ENCODE measurements around the gene ZNF557. TPM values are rescaled to one million over a fixed set of nuclear protein-coding genes. Genes with fewer than 3 reads are reported as not detected.
A peak's percentile ranks its signal among the peaks of the same experiment; 100 is the strongest.
"Not testable (repeated sequence)": the region's sequence is repeated elsewhere in the genome, so short reads cannot be mapped to it uniquely, and the experiment has no call there.

ZNF557 gene
- total RNA-seq (2021) = 2.6 and 3.9 TPM in 2 replicates
- Bru-seq, nascent RNA = percentile 65 among the genes with signal in this experiment
- BruChase-seq, experiment 1, labeled RNA remaining after a 2-hour chase = percentile 52 among the genes with signal in this experiment
- percentile 61 among the genes with signal in this experiment for BruChase-seq, experiment 2, labeled RNA remaining after a 6-hour chase
- long read RNA-seq, partial matches to known transcripts = 0 of 5 reads
- long read RNA-seq, other reads (novel, unspliced or antisense) = 1 of 5 reads

GRCh38 chr19:7069042-7069903 lies at the start of gene ZNF557:
ZNF557 (plus strand) TSS chr19:7069703; CDS start chr19:7075075, 5,372 bp downstream.
- no peaks in the 10 kb centered on the region for H3K9me2 ChIP-seq (ENCODE audit: insufficient read depth)
- no peaks in the 10 kb centered on the region for H3F3A ChIP-seq (ENCODE audit: insufficient read depth, low read depth)
- peak within 1 kb of the TSS; percentile 82 for H3K4me2 ChIP-seq
- CTCF ChIA-PET = no interaction called here
- TF ChIP-seq EZH2 (IDR thresholded peaks at IDR 0.05; ENCODE audit: low read depth) = no peak
- no peak for TF ChIP-seq CTCF (conservative IDR thresholded peaks at IDR 0.05)
- DNase-seq = peak; percentile 77 to 94
- no peaks in the 10 kb centered on the region for H3K9me3 ChIP-seq (ENCODE audit: insufficient read depth, low read depth)
- peaks cover 12% of the 10 kb centered on the region for H3K79me2 ChIP-seq (ENCODE audit: low read depth)
- POLR2A ChIA-PET (ENCODE audit: unreplicated experiment) = interaction anchor here (0.6 to 0.8 kb wide), 6 partner anchors 392 to 851 kb away, joined by 4 to 15 read pairs (median 4); no protein-coding TSS in a partner anchor
- no peak within 1 kb of the TSS for H3K27ac ChIP-seq
- BruUV-seq (replicated peaks) = no TSS peak
- H2AFZ ChIP-seq = peak within 1 kb of the TSS; percentile 96
- H3K27me3 ChIP-seq (ENCODE audit: insufficient read depth, low read depth) = no peaks in the 10 kb centered on the region
- intact Hi-C loops (cut with micrococcal nuclease; ENCODE audit: unreplicated experiment) = no loop called here
- no peaks in the 10 kb centered on the region for H3K4me1 ChIP-seq (replicated peaks; ENCODE audit: insufficient read depth)
- H3K4me3 ChIP-seq = peak within 1 kb of the TSS; percentile 94
- peaks cover 13% of the 10 kb centered on the region for H3K36me3 ChIP-seq (ENCODE audit: low read depth)
- H4K20me1 ChIP-seq (ENCODE audit: insufficient read depth) = no peaks in the 10 kb centered on the region

- H3K27me3 ChIP-seq (ENCODE audit: insufficient read depth, low read depth) = peaks cover 18% of the 10 kb centered on the region
- H3K4me3 ChIP-seq; H3K9me2 ChIP-seq (ENCODE audit: insufficient read depth); H3K79me2 ChIP-seq (ENCODE audit: low read depth); H2AFZ ChIP-seq; H3K36me3 ChIP-seq (ENCODE audit: low read depth); BruUV-seq (replicated peaks); CTCF ChIA-PET; H3F3A ChIP-seq (ENCODE audit: insufficient read depth, low read depth); POLR2A ChIA-PET (ENCODE audit: unreplicated experiment); H3K4me1 ChIP-seq (replicated peaks; ENCODE audit: insufficient read depth); H3K27ac ChIP-seq; H3K9me3 ChIP-seq (ENCODE audit: insufficient read depth, low read depth); H4K20me1 ChIP-seq (ENCODE audit: insufficient read depth); DNase-seq; intact Hi-C loops (cut with micrococcal nuclease; ENCODE audit: unreplicated experiment); H3K4me2 ChIP-seq: not testable (repeated sequence)
These were observed 48.2 kb upstream of the ZNF557 start, which contains the start of gene MBD3L2B for GRCh38 chr19:7021331-7021730. MBD3L2B (minus strand) TSS chr19:7021431; CDS start chr19:7021397, 34 bp downstream.

DNA sequence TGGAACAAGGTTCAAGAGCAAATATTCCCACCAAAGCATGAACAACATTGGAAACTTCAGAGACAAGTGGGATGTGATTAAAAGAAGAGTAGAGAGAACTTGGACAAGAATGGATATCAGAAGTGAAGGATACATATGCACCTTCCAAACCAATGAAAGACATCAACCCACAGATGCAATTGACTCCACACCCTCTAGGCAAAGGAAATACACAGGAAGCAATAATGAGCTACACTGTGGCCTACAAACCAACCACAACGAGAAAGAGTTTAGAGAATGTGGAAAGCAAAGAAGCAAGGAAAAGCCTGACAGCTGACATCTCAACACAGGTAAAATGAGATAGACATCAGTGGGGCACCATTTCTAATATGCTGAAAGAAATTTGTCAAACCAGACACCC lies 40.7 kb upstream of the ZNF557 start:
- H2AFZ ChIP-seq; H3K27ac ChIP-seq; H3K9me2 ChIP-seq (ENCODE audit: insufficient read depth); POLR2A ChIA-PET (ENCODE audit: unreplicated experiment); H3K4me1 ChIP-seq (replicated peaks; ENCODE audit: insufficient read depth); H4K20me1 ChIP-seq (ENCODE audit: insufficient read depth); H3K36me3 ChIP-seq (ENCODE audit: low read depth); H3K9me3 ChIP-seq (ENCODE audit: insufficient read depth, low read depth); intact Hi-C loops (cut with micrococcal nuclease; ENCODE audit: unreplicated experiment); BruUV-seq (replicated peaks); H3K4me2 ChIP-seq; H3F3A ChIP-seq (ENCODE audit: insufficient read depth, low read depth); H3K79me2 ChIP-seq (ENCODE audit: low read depth); CTCF ChIA-PET; H3K4me3 ChIP-seq; H3K27me3 ChIP-seq (ENCODE audit: insufficient read depth, low read depth); DNase-seq: not testable (repeated sequence)

- H3K4me1 ChIP-seq (replicated peaks; ENCODE audit: insufficient read depth); H3K9me3 ChIP-seq (ENCODE audit: insufficient read depth, low read depth); H3K27me3 ChIP-seq (ENCODE audit: insufficient read depth, low read depth); H3K27ac ChIP-seq; intact Hi-C loops (cut with micrococcal nuclease; ENCODE audit: unreplicated experiment); DNase-seq; CTCF ChIA-PET; POLR2A ChIA-PET (ENCODE audit: unreplicated experiment); H3K4me2 ChIP-seq; H3K4me3 ChIP-seq; H3K9me2 ChIP-seq (ENCODE audit: insufficient read depth); H2AFZ ChIP-seq; BruUV-seq (replicated peaks); H3K36me3 ChIP-seq (ENCODE audit: low read depth); H3F3A ChIP-seq (ENCODE audit: insufficient read depth, low read depth); H4K20me1 ChIP-seq (ENCODE audit: insufficient read depth); H3K79me2 ChIP-seq (ENCODE audit: low read depth): not testable (repeated sequence)
These were observed 39.2 kb upstream of the ZNF557 start, which contains the start of gene MBD3L5 for GRCh38 chr19:7030278-7030677. MBD3L5 (plus strand) TSS chr19:7030578; CDS start chr19:7030612, 34 bp downstream.

- H3K4me3 ChIP-seq; H3K36me3 ChIP-seq (ENCODE audit: low read depth); H3K27ac ChIP-seq; H3F3A ChIP-seq (ENCODE audit: insufficient read depth, low read depth); CTCF ChIA-PET; H3K4me2 ChIP-seq; H3K79me2 ChIP-seq (ENCODE audit: low read depth); DNase-seq; H2AFZ ChIP-seq; BruUV-seq (replicated peaks); H4K20me1 ChIP-seq (ENCODE audit: insufficient read depth); H3K4me1 ChIP-seq (replicated peaks; ENCODE audit: insufficient read depth); H3K27me3 ChIP-seq (ENCODE audit: insufficient read depth, low read depth); H3K9me2 ChIP-seq (ENCODE audit: insufficient read depth); POLR2A ChIA-PET (ENCODE audit: unreplicated experiment); H3K9me3 ChIP-seq (ENCODE audit: insufficient read depth, low read depth); intact Hi-C loops (cut with micrococcal nuclease; ENCODE audit: unreplicated experiment): not testable (repeated sequence)
These were observed 29.4 kb upstream of the ZNF557 start, which contains the start of gene MBD3L4 for GRCh38 chr19:7040079-7040478. MBD3L4 (minus strand) TSS chr19:7040179; CDS start chr19:7040144, 35 bp downstream.

- H3K79me2 ChIP-seq (ENCODE audit: low read depth); H3K4me1 ChIP-seq (replicated peaks; ENCODE audit: insufficient read depth); POLR2A ChIA-PET (ENCODE audit: unreplicated experiment); H4K20me1 ChIP-seq (ENCODE audit: insufficient read depth); H3K4me2 ChIP-seq; H3F3A ChIP-seq (ENCODE audit: insufficient read depth, low read depth); H3K36me3 ChIP-seq (ENCODE audit: low read depth); H3K9me2 ChIP-seq (ENCODE audit: insufficient read depth); H3K27me3 ChIP-seq (ENCODE audit: insufficient read depth, low read depth); H3K9me3 ChIP-seq (ENCODE audit: insufficient read depth, low read depth); H3K27ac ChIP-seq; CTCF ChIA-PET; H2AFZ ChIP-seq; BruUV-seq (replicated peaks); H3K4me3 ChIP-seq; intact Hi-C loops (cut with micrococcal nuclease; ENCODE audit: unreplicated experiment); DNase-seq: not testable (repeated sequence)
These were observed 27.9 kb upstream of the ZNF557 start for GRCh38 chr19:7041563-7041962.

Measured in PC-9 (cell line).